HepG2 (cell line): ENCODE data around the gene SERPINF2. TPM values are rescaled to one million over a fixed set of nuclear protein-coding genes. Genes with fewer than 3 reads are reported as not detected.

Source experiments
- KAT8 ChIP-seq: IDR thresholded peaks from 2 replicates; pipeline ENCODE4 v1.6.1; 2016; ENCODE audit warnings: missing genetic modification reagents, missing compliant biosample characterization
- KDM1A ChIP-seq: IDR thresholded peaks from 2 replicates; pipeline ENCODE4 v1.6.1; 2016; ENCODE audit warnings: missing compliant biosample characterization
- KDM5A ChIP-seq: fragments of 200-600 bp; sonication (generic); IDR thresholded peaks from 2 replicates; pipeline ENCODE4 v1.7.0; 2018; ENCODE audit warnings: antibody characterized with exemption, mild to moderate bottlenecking, low read length, borderline replicate concordance
- KLF12 ChIP-seq: sonication (generic); formaldehyde crosslinking; IDR thresholded peaks from 2 replicates; pipeline ENCODE4 v1.4.0; 2020; ENCODE audit warnings: missing genetic modification reagents, borderline replicate concordance
- MEIS1 ChIP-seq: sonication (generic); formaldehyde crosslinking; IDR thresholded peaks from 2 replicates; pipeline ENCODE4 v1.9.0; 2021; ENCODE audit warnings: mild to moderate bottlenecking, missing genetic modification reagents, moderate library complexity, borderline replicate concordance
- MIER2 ChIP-seq: IDR thresholded peaks from 2 replicates; pipeline ENCODE4 v1.6.1; 2016; ENCODE audit warnings: missing biosample characterization, missing genetic modification reagents
- PCBP2 ChIP-seq: fragments of 200-400 bp; formaldehyde crosslinking; optimal IDR thresholded peaks from 2 replicates; pipeline ENCODE3; 2018; ENCODE audit warnings: low read length, low read depth; ENCODE audit not compliant: poor library complexity, severe bottlenecking
- SAP130 ChIP-seq: IDR thresholded peaks from 2 replicates; pipeline ENCODE4 v1.6.1; 2016; ENCODE audit warnings: low read depth
- TCF7 ChIP-seq: sonication (generic); IDR thresholded peaks from 2 replicates; pipeline ENCODE4 v1.6.1; 2016; ENCODE audit warnings: antibody characterized with exemption, low read depth
- WIZ ChIP-seq: sonication (generic); formaldehyde crosslinking; IDR thresholded peaks from 2 replicates; pipeline ENCODE4 v1.5.1; 2020; ENCODE audit warnings: mild to moderate bottlenecking, missing genetic modification reagents
- ZBTB8A ChIP-seq: sonication (generic); formaldehyde crosslinking; IDR thresholded peaks from 2 replicates; pipeline ENCODE4 v1.4.0; 2020; ENCODE audit warnings: mild to moderate bottlenecking, low read depth, missing genetic modification reagents, borderline replicate concordance
- ZMYM2 ChIP-seq: sonication (generic); formaldehyde crosslinking; IDR thresholded peaks from 2 replicates; pipeline ENCODE4 v1.8.0; 2022; ENCODE audit warnings: mild to moderate bottlenecking, missing genetic modification reagents
- ZNF124 ChIP-seq: sonication (generic); formaldehyde crosslinking; IDR thresholded peaks from 2 replicates; pipeline ENCODE4 v1.4.0; 2020; ENCODE audit warnings: missing genetic modification reagents
- ZNF383 ChIP-seq: sonication (generic); formaldehyde crosslinking; IDR thresholded peaks from 2 replicates; pipeline ENCODE4 v1.4.0; 2020; ENCODE audit warnings: missing genetic modification reagents, mild to moderate bottlenecking, borderline replicate concordance
- ZNF430 ChIP-seq: sonication (generic); formaldehyde crosslinking; IDR thresholded peaks from 2 replicates; pipeline ENCODE4 v1.9.0; 2021; ENCODE audit warnings: mild to moderate bottlenecking, missing genetic modification reagents
- ZNF777 ChIP-seq: sonication (generic); formaldehyde crosslinking; IDR thresholded peaks from 2 replicates; pipeline ENCODE4 v1.4.0; 2020; ENCODE audit warnings: missing genetic modification reagents
- polyA plus RNA-seq, 8 experiments: library from polyadenylated mRNA; depleted of rRNA in 3 of 8; stranded (reverse) in 7 of 8; unstranded in 1 of 8; fragments of >200 nt; fragmentation: Illumina TruSeq in 4 of 8; extraction: Trizol in 4 of 8; gene quantifications; 2 replicates each; pipeline versions ENCODE4 v1.2.1 to v1.2.3, GENCODE V29; 2011 to 2016; ENCODE audit warnings: low read depth in 4 of 8, missing spikeins in 1 of 8, mixed read lengths in 1 of 8; ENCODE audit not compliant: insufficient read depth in 1 of 8
- total RNA-seq, 5 experiments: library from RNA; depleted of rRNA; stranded (reverse); fragments of >200 nt; fragmentation: Illumina TruSeq; extraction: Trizol; gene quantifications; 2 replicates each; pipeline ENCODE4 v1.2.3, GENCODE V29; 2016; ENCODE audit warnings: low read depth in 1 of 5
- TF ChIP-seq, protein P1 (sequence below), 2 experiments: fragments of 450-650 bp in 1 of 2; sonication (generic) in 1 of 2; formaldehyde crosslinking in 1 of 2; IDR thresholded peaks; 2 replicates each; pipeline versions ENCODE4 v1.6.1 to v1.8.0; 2016 to 2022; ENCODE audit warnings: antibody characterized with exemption in 1 of 2, mild to moderate bottlenecking in 1 of 2, missing genetic modification reagents in 1 of 2
- TF ChIP-seq, protein P2 (sequence below): sonication (generic); formaldehyde crosslinking; IDR thresholded peaks from 2 replicates; pipeline ENCODE4 v1.4.0; 2020; ENCODE audit warnings: low read depth, mild to moderate bottlenecking, missing genetic modification reagents

SERPINF2 gene
- total and polyA plus RNA-seq, 2 of the 13 experiments (the other 11 are each of a cell fraction or from before 2014, with no cell fraction given), result 309 to 548 TPM

DNA sequence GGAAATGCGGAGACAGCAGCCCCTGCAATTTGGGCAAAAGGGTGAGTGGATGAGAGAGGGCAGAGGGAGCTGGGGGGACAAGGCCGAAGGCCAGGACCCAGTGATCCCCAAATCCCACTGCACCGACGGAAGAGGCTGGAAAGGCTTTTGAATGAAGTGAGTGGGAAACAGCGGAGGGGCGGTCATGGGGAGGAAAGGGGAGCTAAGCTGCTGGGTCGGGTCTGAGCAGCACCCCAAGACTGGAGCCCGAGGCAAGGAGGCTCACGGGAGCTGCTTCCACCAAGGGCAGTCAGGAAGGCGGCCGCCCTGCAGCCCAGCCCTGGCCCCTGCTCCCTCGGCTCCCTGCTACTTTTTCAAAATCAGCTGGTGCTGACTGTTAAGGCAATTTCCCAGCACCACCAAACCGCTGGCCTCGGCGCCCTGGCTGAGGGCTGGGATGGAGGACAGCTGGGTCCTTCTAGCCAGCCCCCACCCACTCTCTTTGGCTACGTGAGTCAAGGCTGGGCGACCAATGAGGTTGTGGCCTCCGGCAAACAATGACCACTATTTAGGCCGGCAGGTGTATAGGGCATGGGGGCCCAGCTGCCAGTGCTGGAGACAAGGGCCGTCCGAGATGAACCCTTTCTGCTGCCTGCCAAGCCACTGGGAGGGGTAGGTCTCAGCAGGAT lies 19.7 kb downstream of the SERPINF2 start (continued):
- TF ChIP-seq, protein P1, sequence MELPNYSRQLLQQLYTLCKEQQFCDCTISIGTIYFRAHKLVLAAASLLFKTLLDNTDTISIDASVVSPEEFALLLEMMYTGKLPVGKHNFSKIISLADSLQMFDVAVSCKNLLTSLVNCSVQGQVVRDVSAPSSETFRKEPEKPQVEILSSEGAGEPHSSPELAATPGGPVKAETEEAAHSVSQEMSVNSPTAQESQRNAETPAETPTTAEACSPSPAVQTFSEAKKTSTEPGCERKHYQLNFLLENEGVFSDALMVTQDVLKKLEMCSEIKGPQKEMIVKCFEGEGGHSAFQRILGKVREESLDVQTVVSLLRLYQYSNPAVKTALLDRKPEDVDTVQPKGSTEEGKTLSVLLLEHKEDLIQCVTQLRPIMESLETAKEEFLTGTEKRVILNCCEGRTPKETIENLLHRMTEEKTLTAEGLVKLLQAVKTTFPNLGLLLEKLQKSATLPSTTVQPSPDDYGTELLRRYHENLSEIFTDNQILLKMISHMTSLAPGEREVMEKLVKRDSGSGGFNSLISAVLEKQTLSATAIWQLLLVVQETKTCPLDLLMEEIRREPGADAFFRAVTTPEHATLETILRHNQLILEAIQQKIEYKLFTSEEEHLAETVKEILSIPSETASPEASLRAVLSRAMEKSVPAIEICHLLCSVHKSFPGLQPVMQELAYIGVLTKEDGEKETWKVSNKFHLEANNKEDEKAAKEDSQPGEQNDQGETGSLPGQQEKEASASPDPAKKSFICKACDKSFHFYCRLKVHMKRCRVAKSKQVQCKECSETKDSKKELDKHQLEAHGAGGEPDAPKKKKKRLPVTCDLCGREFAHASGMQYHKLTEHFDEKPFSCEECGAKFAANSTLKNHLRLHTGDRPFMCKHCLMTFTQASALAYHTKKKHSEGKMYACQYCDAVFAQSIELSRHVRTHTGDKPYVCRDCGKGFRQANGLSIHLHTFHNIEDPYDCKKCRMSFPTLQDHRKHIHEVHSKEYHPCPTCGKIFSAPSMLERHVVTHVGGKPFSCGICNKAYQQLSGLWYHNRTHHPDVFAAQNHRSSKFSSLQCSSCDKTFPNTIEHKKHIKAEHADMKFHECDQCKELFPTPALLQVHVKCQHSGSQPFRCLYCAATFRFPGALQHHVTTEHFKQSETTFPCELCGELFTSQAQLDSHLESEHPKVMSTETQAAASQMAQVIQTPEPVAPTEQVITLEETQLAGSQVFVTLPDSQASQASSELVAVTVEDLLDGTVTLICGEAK (IDR thresholded peaks at IDR 0.05), result no peak
- TF ChIP-seq, protein P1 (CRISPR knock-in tag; IDR thresholded peaks at IDR 0.05), result no peak
- TF ChIP-seq KDM1A (no peak), KDM5A (no peak), KLF12 (CRISPR knock-in tag) (peak; percentile 72; the same call in 1 of the 2 replicates), ZNF777 (CRISPR knock-in tag) (no peak), MEIS1 (CRISPR knock-in tag) (0 out of 2 replicates have a peak, but pooled peaks have one; percentile 5), WIZ (CRISPR knock-in tag) (0 out of 2 replicates have a peak, but pooled peaks have one; percentile 11), PCBP2 (no peak), KAT8 (CRISPR knock-in tag) (no peak), SAP130 (CRISPR knock-in tag) (peak; percentile 42; the same call in 1 of the 2 replicates), MIER2 (CRISPR knock-in tag) (no peak), ZNF383 (CRISPR knock-in tag) (0 out of 2 replicates have a peak, but pooled peaks have one; percentile 48), ZNF124 (CRISPR knock-in tag) (no peak), ZMYM2 (CRISPR knock-in tag) (no peak), ZNF430 (CRISPR knock-in tag) (no peak), TCF7 (no peak), ZBTB8A (CRISPR knock-in tag) (no peak)
- TF ChIP-seq, protein P2, sequence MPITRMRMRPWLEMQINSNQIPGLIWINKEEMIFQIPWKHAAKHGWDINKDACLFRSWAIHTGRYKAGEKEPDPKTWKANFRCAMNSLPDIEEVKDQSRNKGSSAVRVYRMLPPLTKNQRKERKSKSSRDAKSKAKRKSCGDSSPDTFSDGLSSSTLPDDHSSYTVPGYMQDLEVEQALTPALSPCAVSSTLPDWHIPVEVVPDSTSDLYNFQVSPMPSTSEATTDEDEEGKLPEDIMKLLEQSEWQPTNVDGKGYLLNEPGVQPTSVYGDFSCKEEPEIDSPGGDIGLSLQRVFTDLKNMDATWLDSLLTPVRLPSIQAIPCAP (CRISPR knock-in tag), result no peak
